Fibroblast of lung (primary cell): ENCODE measurements around the gene ADCY4.
A peak's percentile ranks its signal among the peaks of the same experiment; 100 is the strongest.

ENCODE experiments used
- EZH2 ChIP-seq: IDR thresholded peaks from 2 replicates; pipeline ENCODE4 v1.5.1; 2012; ENCODE audit warnings: low read length, control low read depth, mild to moderate bottlenecking; ENCODE audit errors: missing control alignments
- TF ChIP-seq, protein P1 (sequence below), 2 donors: IDR thresholded peaks in 1 of 2; conservative IDR thresholded peaks in 1 of 2; 1 replicate in 1 of 2; 2 replicates in 1 of 2; pipeline ENCODE4 v1.5.1; 2011 to 2012; ENCODE audit warnings: low read length in 2 of 2, control low read depth in 1 of 2, inconsistent platforms in 1 of 2, low read depth in 1 of 2, mild to moderate bottlenecking in 1 of 2

DNA sequence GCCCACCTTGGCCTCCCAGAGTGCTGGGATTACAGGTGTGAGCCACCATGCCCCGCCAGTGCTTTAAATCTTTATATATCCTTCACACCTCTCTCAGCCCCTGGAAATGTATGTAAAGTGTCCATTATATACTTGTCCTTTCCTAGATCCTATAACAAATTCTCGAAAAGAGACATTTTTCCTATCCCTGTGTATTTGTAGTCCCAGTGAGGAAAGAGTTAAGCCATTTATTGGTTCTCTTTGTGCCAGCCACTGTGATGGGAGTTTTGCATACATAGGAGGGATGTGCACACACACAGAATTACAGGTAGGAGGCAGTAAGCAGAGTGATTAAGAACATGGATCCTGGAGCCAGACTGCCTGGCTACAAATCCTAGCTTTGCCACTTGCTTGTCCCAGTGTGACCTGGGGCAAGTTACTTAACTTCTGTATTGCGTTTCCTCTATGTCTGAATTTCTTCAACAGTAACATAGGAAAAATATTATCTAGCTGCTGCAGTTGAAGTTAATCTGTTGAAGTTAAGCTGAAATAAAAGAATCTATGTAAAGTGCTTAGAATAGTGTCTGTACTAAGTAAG lies 61.4 kb downstream of the ADCY4 start:
- TF ChIP-seq EZH2: no peak
- TF ChIP-seq, protein P1, sequence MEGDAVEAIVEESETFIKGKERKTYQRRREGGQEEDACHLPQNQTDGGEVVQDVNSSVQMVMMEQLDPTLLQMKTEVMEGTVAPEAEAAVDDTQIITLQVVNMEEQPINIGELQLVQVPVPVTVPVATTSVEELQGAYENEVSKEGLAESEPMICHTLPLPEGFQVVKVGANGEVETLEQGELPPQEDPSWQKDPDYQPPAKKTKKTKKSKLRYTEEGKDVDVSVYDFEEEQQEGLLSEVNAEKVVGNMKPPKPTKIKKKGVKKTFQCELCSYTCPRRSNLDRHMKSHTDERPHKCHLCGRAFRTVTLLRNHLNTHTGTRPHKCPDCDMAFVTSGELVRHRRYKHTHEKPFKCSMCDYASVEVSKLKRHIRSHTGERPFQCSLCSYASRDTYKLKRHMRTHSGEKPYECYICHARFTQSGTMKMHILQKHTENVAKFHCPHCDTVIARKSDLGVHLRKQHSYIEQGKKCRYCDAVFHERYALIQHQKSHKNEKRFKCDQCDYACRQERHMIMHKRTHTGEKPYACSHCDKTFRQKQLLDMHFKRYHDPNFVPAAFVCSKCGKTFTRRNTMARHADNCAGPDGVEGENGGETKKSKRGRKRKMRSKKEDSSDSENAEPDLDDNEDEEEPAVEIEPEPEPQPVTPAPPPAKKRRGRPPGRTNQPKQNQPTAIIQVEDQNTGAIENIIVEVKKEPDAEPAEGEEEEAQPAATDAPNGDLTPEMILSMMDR (conservative IDR thresholded peaks at IDR 0.05 in 1 of 2, IDR thresholded peaks at IDR 0.05 in 1 of 2; ENCODE audit: low read depth in 1 of 2, low read length in 2 of 2): peak in 1 of 2 donors; percentile 1
